Kidney epithelial cell (primary cell): ENCODE measurements around the gene HSPG2. TPM values are rescaled to one million over a fixed set of nuclear protein-coding genes. Genes with fewer than 3 reads are reported as not detected.

Source experiments
- DNase-seq: peaks from one replicate; pipeline ENCODE4 v3.0.0-alpha.2; 2010; ENCODE audit warnings: low read depth
- H3K27me3 ChIP-seq: 2 replicates; pipeline ENCODE4 v1.6.0; 2011; ENCODE audit warnings: low read length; ENCODE audit not compliant: control insufficient read depth, insufficient read depth
- H3K36me3 ChIP-seq: 2 replicates; pipeline ENCODE4 v1.5.1; 2011; ENCODE audit warnings: low read length; ENCODE audit not compliant: control insufficient read depth, insufficient read depth
- H3K4me3 ChIP-seq: 2 replicates; pipeline ENCODE4 v1.5.1; 2011; ENCODE audit warnings: low read depth, mild to moderate bottlenecking, control low read depth, low read length
- total RNA-seq: library from RNA; depleted of rRNA; stranded (reverse); fragments of >200 nt; gene quantifications from 2 replicates; pipeline ENCODE4 v1.2.3, GENCODE V29; 2015
- TF ChIP-seq, protein P1 (sequence below): IDR thresholded peaks from 2 replicates; pipeline ENCODE4 v1.5.1; 2011; ENCODE audit warnings: mild to moderate bottlenecking, moderate library complexity, low read length, control low read depth, inconsistent platforms; ENCODE audit not compliant: insufficient read depth, poor library complexity, severe bottlenecking

Gene HSPG2
- total RNA-seq, 1 donor from 2014 or later = 122 TPM

GRCh38 chr1:21916447-21917238, 20.5 kb downstream of the HSPG2 start:
- H3K4me3 ChIP-seq = no peak overlapping the region
- TF ChIP-seq, protein P1, sequence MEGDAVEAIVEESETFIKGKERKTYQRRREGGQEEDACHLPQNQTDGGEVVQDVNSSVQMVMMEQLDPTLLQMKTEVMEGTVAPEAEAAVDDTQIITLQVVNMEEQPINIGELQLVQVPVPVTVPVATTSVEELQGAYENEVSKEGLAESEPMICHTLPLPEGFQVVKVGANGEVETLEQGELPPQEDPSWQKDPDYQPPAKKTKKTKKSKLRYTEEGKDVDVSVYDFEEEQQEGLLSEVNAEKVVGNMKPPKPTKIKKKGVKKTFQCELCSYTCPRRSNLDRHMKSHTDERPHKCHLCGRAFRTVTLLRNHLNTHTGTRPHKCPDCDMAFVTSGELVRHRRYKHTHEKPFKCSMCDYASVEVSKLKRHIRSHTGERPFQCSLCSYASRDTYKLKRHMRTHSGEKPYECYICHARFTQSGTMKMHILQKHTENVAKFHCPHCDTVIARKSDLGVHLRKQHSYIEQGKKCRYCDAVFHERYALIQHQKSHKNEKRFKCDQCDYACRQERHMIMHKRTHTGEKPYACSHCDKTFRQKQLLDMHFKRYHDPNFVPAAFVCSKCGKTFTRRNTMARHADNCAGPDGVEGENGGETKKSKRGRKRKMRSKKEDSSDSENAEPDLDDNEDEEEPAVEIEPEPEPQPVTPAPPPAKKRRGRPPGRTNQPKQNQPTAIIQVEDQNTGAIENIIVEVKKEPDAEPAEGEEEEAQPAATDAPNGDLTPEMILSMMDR = no peak
- no peak for DNase-seq
- H3K27me3 ChIP-seq = no peaks in the 10 kb centered on the region
- H3K36me3 ChIP-seq = no peaks in the 10 kb centered on the region

DNA sequence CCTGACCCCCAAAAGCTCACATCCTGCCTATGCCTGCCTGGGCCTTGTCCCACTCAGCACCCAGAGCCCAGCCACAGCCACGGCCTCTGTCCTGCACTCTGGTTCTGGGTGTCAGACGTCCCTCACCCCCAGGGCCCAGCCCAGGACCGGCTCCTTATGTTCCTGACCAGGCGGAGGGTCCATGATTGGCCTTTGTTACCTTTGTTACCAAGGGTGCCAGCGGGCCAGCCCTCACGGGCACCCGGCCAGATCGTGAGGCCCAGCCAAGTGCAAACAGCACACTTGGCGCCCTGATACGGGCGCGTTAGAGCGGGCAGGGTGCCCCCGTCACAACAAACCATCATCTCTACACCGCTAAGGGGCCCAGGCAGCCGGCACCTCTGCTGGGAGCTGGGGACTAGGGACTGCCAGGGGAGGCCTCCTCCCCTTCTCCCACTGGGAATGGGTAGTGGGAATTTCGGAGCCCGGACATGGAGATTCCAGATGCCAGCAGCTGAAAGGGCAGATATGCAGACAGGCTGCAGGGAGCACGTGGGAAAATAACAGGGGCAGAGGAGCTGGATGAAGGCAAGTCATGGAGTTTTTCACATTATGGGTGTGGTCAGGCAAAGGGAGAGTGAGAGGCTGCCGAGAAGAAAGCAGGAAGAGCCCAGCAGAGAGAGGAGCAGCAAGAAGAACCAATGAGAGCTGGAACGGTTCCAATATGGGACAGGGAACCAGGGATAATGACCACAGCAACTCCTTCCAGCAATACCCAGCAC, 22.1 kb downstream of the HSPG2 start:
- no peak for DNase-seq
- TF ChIP-seq, protein P1 = no peak
- Histone ChIP-seq H3K27me3 (no peaks in the 10 kb centered on the region), H3K4me3 (no peak overlapping the region), H3K36me3 (no peaks in the 10 kb centered on the region)

DNA sequence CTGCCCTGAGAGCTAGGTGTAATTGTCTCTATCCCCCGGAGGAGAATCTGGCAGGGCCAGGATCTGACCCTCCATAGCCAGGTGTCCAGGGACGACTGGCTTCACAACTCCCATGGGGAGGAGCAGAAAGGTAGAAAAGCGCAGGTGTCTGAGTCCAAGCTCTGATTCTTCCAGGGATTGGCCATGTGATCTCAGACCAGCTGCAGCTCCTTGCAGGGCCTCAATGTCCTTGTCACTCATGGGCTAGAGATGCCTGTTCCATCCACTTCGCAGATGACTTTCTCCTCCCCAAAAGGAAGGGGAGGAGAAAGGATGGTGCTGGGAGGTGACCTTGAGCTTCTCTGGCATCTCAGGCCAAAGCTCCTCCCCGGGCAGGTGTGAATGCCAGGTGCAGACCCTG, 22.7 kb downstream of the HSPG2 start:
- TF ChIP-seq, protein P1 = no peak
- DNase-seq = no peak
- no peaks in the 10 kb centered on the region for H3K36me3 ChIP-seq
- no peak overlapping the region for H3K4me3 ChIP-seq
- H3K27me3 ChIP-seq = no peaks in the 10 kb centered on the region

DNA sequence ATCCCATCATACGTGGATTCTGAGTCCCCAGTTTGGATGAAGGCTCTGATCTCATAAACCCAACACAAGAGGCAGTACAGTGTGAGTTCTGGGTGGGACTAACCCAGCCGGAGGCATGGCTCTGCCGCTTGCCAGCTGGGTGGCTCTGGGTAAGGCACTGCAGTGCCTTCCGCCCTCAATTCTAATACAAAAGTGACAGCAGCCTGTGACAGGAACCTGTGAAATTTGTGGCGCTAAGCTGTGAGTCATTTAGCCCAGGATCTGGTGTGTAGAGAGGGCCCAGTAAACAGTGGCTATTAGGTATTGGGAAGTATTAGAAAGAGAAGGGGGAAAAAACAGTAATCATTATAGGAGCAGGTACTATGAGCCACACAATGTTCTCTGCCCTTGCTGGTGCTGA, 23.3 kb downstream of the HSPG2 start:
- no peaks in the 10 kb centered on the region for H3K27me3 ChIP-seq
- H3K4me3 ChIP-seq = no peak overlapping the region
- no peak for DNase-seq
- TF ChIP-seq, protein P1 = no peak
- H3K36me3 ChIP-seq = no peaks in the 10 kb centered on the region

- Histone ChIP-seq H3K4me3 (no peak overlapping the region), H3K27me3 (no peaks in the 10 kb centered on the region), H3K36me3 (no peaks in the 10 kb centered on the region)
- TF ChIP-seq, protein P1 = no peak
- no peak for DNase-seq
Measured at GRCh38 chr1:21913258-21913657, 23.9 kb downstream of the HSPG2 start.
